Umbilical cord (tissue), 2 donors: ENCODE measurements around the gene PPP2R2B. TPM values are rescaled to one million over a fixed set of nuclear protein-coding genes. Genes with fewer than 3 reads are reported as not detected.
A peak's percentile ranks its signal among the peaks of the same experiment; 100 is the strongest.

Experiments used
- DNase-seq: peaks from one replicate; pipeline ENCODE4 v3.0.0-alpha.2; 2015; ENCODE audit warnings: low spot score
- total RNA-seq: library from RNA; depleted of rRNA; stranded (reverse); fragments of >200 nt; gene quantifications from one replicate; pipeline ENCODE4 v1.2.3, GENCODE V29; 2014; ENCODE audit warnings: low replicate concordance; ENCODE audit not compliant: insufficient read depth

The PPP2R2B gene
- total RNA-seq, 1 donor from 2014 or later: 5.1 TPM

GRCh38 chr5:146788898-146789297 is 89.7 kb downstream of the PPP2R2B start:
- no peak for DNase-seq

GRCh38 chr5:146785065-146785464 is 93.5 kb downstream of the PPP2R2B start:
- DNase-seq: no peak

GRCh38 chr5:146781157-146781556 is 97.4 kb downstream of the PPP2R2B start:
- DNase-seq: no peak

GRCh38 chr5:146779211-146779869 is 99.2 kb downstream of the PPP2R2B start:
- DNase-seq: no peak

- no peak for DNase-seq
Observed at GRCh38 chr5:146778795-146779194, 99.8 kb downstream of the PPP2R2B start.

GRCh38 chr5:146778261-146778660 is 100.3 kb downstream of the PPP2R2B start:
- no peak for DNase-seq

GRCh38 chr5:146772881-146773466 is 105.6 kb downstream of the PPP2R2B start:
- DNase-seq: peak; percentile 65

- peak; percentile 78 for DNase-seq
Observed at GRCh38 chr5:146770980-146771379, 107.6 kb downstream of the PPP2R2B start.

GRCh38 chr5:146770546-146770945 is 108.0 kb downstream of the PPP2R2B start:
- peak; percentile 41 for DNase-seq

GRCh38 chr5:146767534-146767933 is 111.0 kb downstream of the PPP2R2B start:
- no peak for DNase-seq

GRCh38 chr5:146766013-146766412 is 112.5 kb downstream of the PPP2R2B start:
- DNase-seq: peak; percentile 59

- no peak for DNase-seq
Observed at GRCh38 chr5:146765089-146765832, 113.3 kb downstream of the PPP2R2B start.

- DNase-seq: no peak
Observed at GRCh38 chr5:146762830-146763229, 115.7 kb downstream of the PPP2R2B start.

GRCh38 chr5:146761811-146762210 is 116.7 kb downstream of the PPP2R2B start:
- DNase-seq: no peak

GRCh38 chr5:146758938-146759337 is 119.6 kb downstream of the PPP2R2B start:
- DNase-seq: peak; percentile 52

- no peak for DNase-seq
Observed at GRCh38 chr5:146758076-146758475, 120.5 kb downstream of the PPP2R2B start.

GRCh38 chr5:146756546-146756945 is 122.0 kb downstream of the PPP2R2B start:
- no peak for DNase-seq

- DNase-seq: no peak
Observed at GRCh38 chr5:146755793-146756192, 122.8 kb downstream of the PPP2R2B start.

- DNase-seq: no peak
Observed at GRCh38 chr5:146754621-146755020, 123.9 kb downstream of the PPP2R2B start.

- DNase-seq: no peak
Observed at GRCh38 chr5:146753641-146754040, 124.9 kb downstream of the PPP2R2B start.

GRCh38 chr5:146751781-146752401 is 126.7 kb downstream of the PPP2R2B start:
- DNase-seq: no peak

- no peak for DNase-seq
Observed at GRCh38 chr5:146751054-146751453, 127.5 kb downstream of the PPP2R2B start.
